HepG2 (cell line): Measurements from ENCODE around the gene RPL18. TPM values are rescaled to one million over a fixed set of nuclear protein-coding genes. Genes with fewer than 3 reads are reported as not detected.

ENCODE experiments used
- ADNP ChIP-seq: sonication (generic); formaldehyde crosslinking; IDR thresholded peaks from 2 replicates; pipeline ENCODE4 v1.4.0; 2020; ENCODE audit warnings: missing genetic modification reagents
- ASH2L ChIP-seq: fragments of 300-600, 200-600 bp; sonication (generic); IDR thresholded peaks from 2 replicates; pipeline ENCODE4 v1.7.0; 2017; ENCODE audit warnings: low read depth, mild to moderate bottlenecking, moderate library complexity, mixed read lengths, low read length; ENCODE audit not compliant: insufficient read length
- GATA4 ChIP-seq: sonication (generic); IDR thresholded peaks from 2 replicates; pipeline ENCODE4 v1.6.1; 2016; ENCODE audit warnings: antibody characterized with exemption, low read depth, borderline replicate concordance
- MIER3 ChIP-seq: IDR thresholded peaks from 2 replicates; pipeline ENCODE4 v1.6.1; 2016; ENCODE audit warnings: missing compliant biosample characterization, borderline replicate concordance
- NR2F1 ChIP-seq, 2 experiments: fragments of 450-650 bp in 1 of 2; formaldehyde crosslinking in 1 of 2; IDR thresholded peaks; 2 replicates each; pipeline versions ENCODE4 v1.5.0 to v1.6.1; 2016 to 2020; ENCODE audit warnings: mild to moderate bottlenecking in 1 of 2, missing compliant biosample characterization in 1 of 2, missing genetic modification reagents in 1 of 2, moderate library complexity in 1 of 2
- PRMT3 ChIP-seq: sonication (generic); formaldehyde crosslinking; IDR thresholded peaks from 2 replicates; pipeline ENCODE4 v1.8.1; 2022; ENCODE audit warnings: low read depth, mild to moderate bottlenecking, moderate library complexity, missing genetic modification reagents, borderline replicate concordance
- YY1 ChIP-seq: IDR thresholded peaks from 2 replicates; pipeline ENCODE4 v1.6.1; 2011; ENCODE audit warnings: low read length, low read depth, moderate library complexity, mild to moderate bottlenecking; ENCODE audit not compliant: insufficient read depth, insufficient replicate concordance
- ZNF230 ChIP-seq: sonication (generic); formaldehyde crosslinking; IDR thresholded peaks from 2 replicates; pipeline ENCODE4 v1.4.0; 2020; ENCODE audit warnings: mild to moderate bottlenecking, missing genetic modification reagents
- ZNF326 ChIP-seq: sonication (generic); formaldehyde crosslinking; IDR thresholded peaks from 2 replicates; pipeline ENCODE4 v1.4.0; 2020; ENCODE audit warnings: missing genetic modification reagents, borderline replicate concordance
- ZNF484 ChIP-seq: sonication (generic); formaldehyde crosslinking; IDR thresholded peaks from 2 replicates; pipeline ENCODE4 v1.5.1; 2020; ENCODE audit warnings: mild to moderate bottlenecking, low read depth, missing genetic modification reagents, borderline replicate concordance
- ZNF546 ChIP-seq: sonication (generic); formaldehyde crosslinking; conservative IDR thresholded peaks from 2 replicates; pipeline ENCODE4 v1.8.1; 2023; ENCODE audit warnings: mild to moderate bottlenecking, missing genetic modification reagents
- ZNF557 ChIP-seq: sonication (generic); formaldehyde crosslinking; IDR thresholded peaks from 2 replicates; pipeline ENCODE4 v1.4.0; 2020; ENCODE audit warnings: missing genetic modification reagents
- ZNF577 ChIP-seq: sonication (generic); formaldehyde crosslinking; IDR thresholded peaks from 2 replicates; pipeline ENCODE4 v1.4.0; 2020; ENCODE audit warnings: mild to moderate bottlenecking, low read depth, missing genetic modification reagents, borderline replicate concordance
- polyA plus RNA-seq, 8 experiments: library from polyadenylated mRNA; depleted of rRNA in 3 of 8; stranded (reverse) in 7 of 8; unstranded in 1 of 8; fragments of >200 nt; fragmentation: Illumina TruSeq in 4 of 8; extraction: Trizol in 4 of 8; gene quantifications; 2 replicates each; pipeline versions ENCODE4 v1.2.1 to v1.2.3, GENCODE V29; 2011 to 2016; ENCODE audit warnings: low read depth in 4 of 8, missing spikeins in 1 of 8, mixed read lengths in 1 of 8; ENCODE audit not compliant: insufficient read depth in 1 of 8
- total RNA-seq, 5 experiments: library from RNA; depleted of rRNA; stranded (reverse); fragments of >200 nt; fragmentation: Illumina TruSeq; extraction: Trizol; gene quantifications; 2 replicates each; pipeline ENCODE4 v1.2.3, GENCODE V29; 2016; ENCODE audit warnings: low read depth in 1 of 5
- TF ChIP-seq, protein P1 (sequence below): IDR thresholded peaks from 2 replicates; pipeline ENCODE4 v1.6.1; 2016
- TF ChIP-seq, protein P2 (sequence below): sonication (generic); formaldehyde crosslinking; IDR thresholded peaks from 2 replicates; pipeline ENCODE4 v1.5.1; 2020; ENCODE audit warnings: missing genetic modification reagents, mild to moderate bottlenecking, borderline replicate concordance
- TF ChIP-seq, protein P3 (sequence below): IDR thresholded peaks from 2 replicates; pipeline ENCODE4 v1.6.1; 2016; ENCODE audit warnings: mild to moderate bottlenecking, missing biosample characterization, missing genetic modification reagents
- TF ChIP-seq, protein P4 (sequence below): sonication (generic); formaldehyde crosslinking; IDR thresholded peaks from 2 replicates; pipeline ENCODE4 v1.4.0; 2020; ENCODE audit warnings: low read depth, missing genetic modification reagents
- TF ChIP-seq, protein P5 (sequence below): sonication (generic); formaldehyde crosslinking; IDR thresholded peaks from 2 replicates; pipeline ENCODE4 v1.8.1; 2023; ENCODE audit warnings: mild to moderate bottlenecking, missing genetic modification reagents

Gene RPL18
- total and polyA plus RNA-seq, 2 of the 13 experiments (the other 11 are each of a cell fraction or from before 2014, with no cell fraction given): 1,485 to 1,639 TPM

DNA sequence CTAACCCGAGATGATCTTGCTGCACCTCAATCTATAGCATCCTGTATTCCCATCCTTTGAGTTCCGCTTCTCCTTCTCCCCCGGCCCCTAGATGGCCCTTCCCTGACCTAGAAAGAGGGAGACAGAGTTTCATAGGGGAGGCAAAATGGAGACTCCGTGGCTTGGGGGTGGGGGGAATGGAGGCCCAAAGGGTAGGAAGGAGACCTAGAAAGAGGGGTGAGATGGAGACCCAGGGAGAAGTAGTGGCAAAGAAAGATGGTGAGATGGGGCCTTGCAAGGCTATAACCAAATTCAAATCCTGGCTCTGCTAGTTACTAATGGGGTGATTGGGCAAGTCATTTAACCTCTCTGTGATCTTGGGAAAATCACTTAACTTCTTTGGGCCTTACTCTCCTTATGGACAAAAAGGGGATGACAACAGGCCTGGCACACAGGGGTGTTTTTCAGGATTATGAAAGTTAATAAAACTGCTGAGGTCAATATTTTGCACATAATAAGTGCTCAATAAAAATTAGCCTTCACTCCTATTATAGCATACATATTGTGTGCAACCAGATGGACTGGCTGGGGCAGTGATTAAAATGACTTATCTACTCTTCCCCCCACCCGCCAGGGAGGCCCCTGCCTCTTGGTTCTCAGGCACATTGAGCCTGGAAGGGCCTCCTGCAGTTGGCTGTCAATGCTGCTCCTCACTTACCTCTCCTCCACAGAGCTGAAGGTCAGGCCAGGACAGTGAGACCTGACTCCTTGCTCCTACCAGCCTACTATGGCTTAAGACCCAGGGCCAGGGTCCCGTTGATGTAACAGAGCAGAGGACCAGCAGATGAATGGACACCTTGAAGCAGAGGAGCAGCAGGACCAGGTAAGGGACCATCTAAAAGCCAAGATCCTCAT, 961 bp upstream of the RPL18 start (continued):
- TF ChIP-seq ZNF230 (CRISPR knock-in tag) (no peak), ZNF546 (CRISPR knock-in tag) (no peak), NR2F1 (CRISPR knock-in tag; IDR thresholded peaks at IDR 0.05) (peak in 1 of 2 experiments; percentile 51; a peak in 1 of 4 replicates), MIER3 (no peak), PRMT3 (no peak), GATA4 (no peak), ZNF326 (CRISPR knock-in tag) (no peak), ZNF484 (CRISPR knock-in tag) (no peak), ZNF577 (CRISPR knock-in tag) (no peak), ASH2L (peak; percentile 2), ZNF557 (0 out of 2 replicates have a peak, but pooled peaks have one; percentile 7), ADNP (CRISPR knock-in tag) (peak; percentile 99; the same call in 1 of the 2 replicates), YY1 (no peak)
- TF ChIP-seq, protein P1, sequence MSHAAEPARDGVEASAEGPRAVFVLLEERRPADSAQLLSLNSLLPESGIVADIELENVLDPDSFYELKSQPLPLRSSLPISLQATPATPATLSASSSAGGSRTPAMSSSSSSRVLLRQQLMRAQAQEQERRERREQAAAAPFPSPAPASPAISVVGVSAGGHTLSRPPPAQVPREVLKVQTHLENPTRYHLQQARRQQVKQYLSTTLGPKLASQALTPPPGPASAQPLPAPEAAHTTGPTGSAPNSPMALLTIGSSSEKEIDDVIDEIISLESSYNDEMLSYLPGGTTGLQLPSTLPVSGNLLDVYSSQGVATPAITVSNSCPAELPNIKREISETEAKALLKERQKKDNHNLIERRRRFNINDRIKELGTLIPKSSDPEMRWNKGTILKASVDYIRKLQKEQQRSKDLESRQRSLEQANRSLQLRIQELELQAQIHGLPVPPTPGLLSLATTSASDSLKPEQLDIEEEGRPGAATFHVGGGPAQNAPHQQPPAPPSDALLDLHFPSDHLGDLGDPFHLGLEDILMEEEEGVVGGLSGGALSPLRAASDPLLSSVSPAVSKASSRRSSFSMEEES: no peak
- TF ChIP-seq, protein P2, sequence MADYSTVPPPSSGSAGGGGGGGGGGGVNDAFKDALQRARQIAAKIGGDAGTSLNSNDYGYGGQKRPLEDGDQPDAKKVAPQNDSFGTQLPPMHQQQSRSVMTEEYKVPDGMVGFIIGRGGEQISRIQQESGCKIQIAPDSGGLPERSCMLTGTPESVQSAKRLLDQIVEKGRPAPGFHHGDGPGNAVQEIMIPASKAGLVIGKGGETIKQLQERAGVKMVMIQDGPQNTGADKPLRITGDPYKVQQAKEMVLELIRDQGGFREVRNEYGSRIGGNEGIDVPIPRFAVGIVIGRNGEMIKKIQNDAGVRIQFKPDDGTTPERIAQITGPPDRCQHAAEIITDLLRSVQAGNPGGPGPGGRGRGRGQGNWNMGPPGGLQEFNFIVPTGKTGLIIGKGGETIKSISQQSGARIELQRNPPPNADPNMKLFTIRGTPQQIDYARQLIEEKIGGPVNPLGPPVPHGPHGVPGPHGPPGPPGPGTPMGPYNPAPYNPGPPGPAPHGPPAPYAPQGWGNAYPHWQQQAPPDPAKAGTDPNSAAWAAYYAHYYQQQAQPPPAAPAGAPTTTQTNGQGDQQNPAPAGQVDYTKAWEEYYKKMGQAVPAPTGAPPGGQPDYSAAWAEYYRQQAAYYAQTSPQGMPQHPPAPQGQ (CRISPR knock-in tag): no peak
- TF ChIP-seq, protein P3, sequence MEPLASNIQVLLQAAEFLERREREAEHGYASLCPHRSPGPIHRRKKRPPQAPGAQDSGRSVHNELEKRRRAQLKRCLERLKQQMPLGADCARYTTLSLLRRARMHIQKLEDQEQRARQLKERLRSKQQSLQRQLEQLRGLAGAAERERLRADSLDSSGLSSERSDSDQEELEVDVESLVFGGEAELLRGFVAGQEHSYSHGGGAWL: no peak
- TF ChIP-seq, protein P4, sequence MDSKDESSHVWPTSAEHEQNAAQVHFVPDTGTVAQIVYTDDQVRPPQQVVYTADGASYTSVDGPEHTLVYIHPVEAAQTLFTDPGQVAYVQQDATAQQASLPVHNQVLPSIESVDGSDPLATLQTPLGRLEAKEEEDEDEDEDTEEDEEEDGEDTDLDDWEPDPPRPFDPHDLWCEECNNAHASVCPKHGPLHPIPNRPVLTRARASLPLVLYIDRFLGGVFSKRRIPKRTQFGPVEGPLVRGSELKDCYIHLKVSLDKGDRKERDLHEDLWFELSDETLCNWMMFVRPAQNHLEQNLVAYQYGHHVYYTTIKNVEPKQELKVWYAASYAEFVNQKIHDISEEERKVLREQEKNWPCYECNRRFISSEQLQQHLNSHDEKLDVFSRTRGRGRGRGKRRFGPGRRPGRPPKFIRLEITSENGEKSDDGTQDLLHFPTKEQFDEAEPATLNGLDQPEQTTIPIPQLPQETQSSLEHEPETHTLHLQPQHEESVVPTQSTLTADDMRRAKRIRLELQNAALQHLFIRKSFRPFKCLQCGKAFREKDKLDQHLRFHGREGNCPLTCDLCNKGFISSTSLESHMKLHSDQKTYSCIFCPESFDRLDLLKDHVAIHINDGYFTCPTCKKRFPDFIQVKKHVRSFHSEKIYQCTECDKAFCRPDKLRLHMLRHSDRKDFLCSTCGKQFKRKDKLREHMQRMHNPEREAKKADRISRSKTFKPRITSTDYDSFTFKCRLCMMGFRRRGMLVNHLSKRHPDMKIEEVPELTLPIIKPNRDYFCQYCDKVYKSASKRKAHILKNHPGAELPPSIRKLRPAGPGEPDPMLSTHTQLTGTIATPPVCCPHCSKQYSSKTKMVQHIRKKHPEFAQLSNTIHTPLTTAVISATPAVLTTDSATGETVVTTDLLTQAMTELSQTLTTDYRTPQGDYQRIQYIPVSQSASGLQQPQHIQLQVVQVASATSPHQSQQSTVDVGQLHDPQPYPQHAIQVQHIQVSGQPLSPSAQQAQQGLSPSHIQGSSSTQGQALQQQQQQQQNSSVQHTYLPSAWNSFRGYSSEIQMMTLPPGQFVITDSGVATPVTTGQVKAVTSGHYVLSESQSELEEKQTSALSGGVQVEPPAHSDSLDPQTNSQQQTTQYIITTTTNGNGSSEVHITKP (CRISPR knock-in tag): no peak
- TF ChIP-seq, protein P5, sequence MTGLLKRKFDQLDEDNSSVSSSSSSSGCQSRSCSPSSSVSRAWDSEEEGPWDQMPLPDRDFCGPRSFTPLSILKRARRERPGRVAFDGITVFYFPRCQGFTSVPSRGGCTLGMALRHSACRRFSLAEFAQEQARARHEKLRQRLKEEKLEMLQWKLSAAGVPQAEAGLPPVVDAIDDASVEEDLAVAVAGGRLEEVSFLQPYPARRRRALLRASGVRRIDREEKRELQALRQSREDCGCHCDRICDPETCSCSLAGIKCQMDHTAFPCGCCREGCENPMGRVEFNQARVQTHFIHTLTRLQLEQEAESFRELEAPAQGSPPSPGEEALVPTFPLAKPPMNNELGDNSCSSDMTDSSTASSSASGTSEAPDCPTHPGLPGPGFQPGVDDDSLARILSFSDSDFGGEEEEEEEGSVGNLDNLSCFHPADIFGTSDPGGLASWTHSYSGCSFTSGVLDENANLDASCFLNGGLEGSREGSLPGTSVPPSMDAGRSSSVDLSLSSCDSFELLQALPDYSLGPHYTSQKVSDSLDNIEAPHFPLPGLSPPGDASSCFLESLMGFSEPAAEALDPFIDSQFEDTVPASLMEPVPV: peak; percentile 19; the same call in 1 of the 2 replicates
